ENCODE data around the gene WDFY4. TPM values are rescaled to one million over a fixed set of nuclear protein-coding genes. Genes with fewer than 3 reads are reported as not detected.

Gene WDFY4
- total RNA-seq, 1 donor from 2014 or later: not detected

GRCh38 chr10:48656241-48656913 is 28.3 kb upstream of the WDFY4 start:
- H3K27ac Mint-ChIP-seq (ENCODE audit: unreplicated experiment): no peak overlapping the region
- peaks cover 8% of the 10 kb centered on the region for H3K4me1 Mint-ChIP-seq (ENCODE audit: unreplicated experiment)
- DNase-seq (ENCODE audit: extremely low spot score, unreplicated experiment): peak; percentile 96
- no peaks in the 10 kb centered on the region for H3K9me3 Mint-ChIP-seq (ENCODE audit: unreplicated experiment)
- H3K36me3 Mint-ChIP-seq (ENCODE audit: unreplicated experiment): no peaks in the 10 kb centered on the region
- peak; percentile 99 for TF ChIP-seq CTCF (IDR thresholded peaks at IDR 0.05)
- H3K4me3 Mint-ChIP-seq (ENCODE audit: unreplicated experiment): peak overlapping the region; percentile 70
- peaks cover 46% of the 10 kb centered on the region for H3K27me3 Mint-ChIP-seq (ENCODE audit: unreplicated experiment)

GRCh38 chr10:48656914-48657305 is 27.8 kb upstream of the WDFY4 start:
- DNase-seq (ENCODE audit: extremely low spot score, unreplicated experiment): peak; percentile 64
- Mint-ChIP-seq H3K9me3 (ENCODE audit: unreplicated experiment) (no peaks in the 10 kb centered on the region), H3K27me3 (ENCODE audit: unreplicated experiment) (peaks cover 46% of the 10 kb centered on the region), H3K36me3 (ENCODE audit: unreplicated experiment) (no peaks in the 10 kb centered on the region), H3K4me3 (ENCODE audit: unreplicated experiment) (no peak overlapping the region), H3K27ac (ENCODE audit: unreplicated experiment) (no peak overlapping the region), H3K4me1 (ENCODE audit: unreplicated experiment) (peaks cover 8% of the 10 kb centered on the region)
- no peak for TF ChIP-seq CTCF (IDR thresholded peaks at IDR 0.05)

- H3K4me3 Mint-ChIP-seq (ENCODE audit: unreplicated experiment): no peak overlapping the region
- H3K27me3 Mint-ChIP-seq (ENCODE audit: unreplicated experiment): peaks cover 45% of the 10 kb centered on the region
- TF ChIP-seq CTCF (IDR thresholded peaks at IDR 0.05): no peak
- H3K4me1 Mint-ChIP-seq (ENCODE audit: unreplicated experiment): peaks cover 8% of the 10 kb centered on the region
- no peaks in the 10 kb centered on the region for H3K9me3 Mint-ChIP-seq (ENCODE audit: unreplicated experiment)
- no peak for DNase-seq (ENCODE audit: extremely low spot score, unreplicated experiment)
- no peaks in the 10 kb centered on the region for H3K36me3 Mint-ChIP-seq (ENCODE audit: unreplicated experiment)
- H3K27ac Mint-ChIP-seq (ENCODE audit: unreplicated experiment): no peak overlapping the region
Measured at GRCh38 chr10:48657416-48657815, 27.3 kb upstream of the WDFY4 start.

GRCh38 chr10:48658243-48658974 is 26.3 kb upstream of the WDFY4 start:
- peaks cover 43% of the 10 kb centered on the region for H3K27me3 Mint-ChIP-seq (ENCODE audit: unreplicated experiment)
- no peak overlapping the region for H3K4me3 Mint-ChIP-seq (ENCODE audit: unreplicated experiment)
- peak; percentile 90 for TF ChIP-seq CTCF (IDR thresholded peaks at IDR 0.05)
- no peak overlapping the region for H3K27ac Mint-ChIP-seq (ENCODE audit: unreplicated experiment)
- H3K36me3 Mint-ChIP-seq (ENCODE audit: unreplicated experiment): no peaks in the 10 kb centered on the region
- peaks cover 8% of the 10 kb centered on the region for H3K4me1 Mint-ChIP-seq (ENCODE audit: unreplicated experiment)
- H3K9me3 Mint-ChIP-seq (ENCODE audit: unreplicated experiment): no peaks in the 10 kb centered on the region
- peak; percentile 88 for DNase-seq (ENCODE audit: extremely low spot score, unreplicated experiment)

GRCh38 chr10:48658975-48659269 is 25.8 kb upstream of the WDFY4 start:
- Mint-ChIP-seq H3K4me3 (ENCODE audit: unreplicated experiment) (no peak overlapping the region), H3K4me1 (ENCODE audit: unreplicated experiment) (peaks cover 8% of the 10 kb centered on the region), H3K9me3 (ENCODE audit: unreplicated experiment) (no peaks in the 10 kb centered on the region), H3K27me3 (ENCODE audit: unreplicated experiment) (peaks cover 45% of the 10 kb centered on the region), H3K36me3 (ENCODE audit: unreplicated experiment) (no peaks in the 10 kb centered on the region), H3K27ac (ENCODE audit: unreplicated experiment) (no peak overlapping the region)
- no peak for TF ChIP-seq CTCF (IDR thresholded peaks at IDR 0.05)
- DNase-seq (ENCODE audit: extremely low spot score, unreplicated experiment): no peak
